Neural cell (in vitro differentiated cells): ENCODE results near the gene TAF6. TPM values are rescaled to one million over a fixed set of nuclear protein-coding genes. Genes with fewer than 3 reads are reported as not detected.

Experiments
- H2AFZ ChIP-seq: fragments of 200-600, 300-800 bp; sonication (generic), shearing (Covaris generic); 2 replicates; pipeline ENCODE4 v1.6.0; 2014; ENCODE audit warnings: low read depth, mild to moderate bottlenecking, antibody characterized with exemption, low read length, moderate library complexity
- H3F3A ChIP-seq: fragments of 200-600 bp; shearing (Covaris generic); 2 replicates; pipeline ENCODE4 v1.6.1; 2016; ENCODE audit warnings: mild to moderate bottlenecking, moderate library complexity, mixed read lengths, antibody characterized with exemption, low read length; ENCODE audit not compliant: insufficient read depth, poor library complexity, severe bottlenecking
- H3K27ac ChIP-seq: fragments of 200-600, 300-800 bp; sonication (generic), shearing (Covaris generic); 2 replicates; pipeline ENCODE4 v1.5.1; 2014; ENCODE audit warnings: mild to moderate bottlenecking, low read length, moderate library complexity
- H3K27me3 ChIP-seq: fragments of 300-800, 200-600 bp; sonication (generic), shearing (Covaris generic); 2 replicates; pipeline ENCODE4 v1.6.0; 2014; ENCODE audit warnings: mild to moderate bottlenecking, low read depth, low read length, moderate library complexity; ENCODE audit not compliant: insufficient read depth
- H3K36me3 ChIP-seq: fragments of 300-800, 200-600 bp; sonication (generic), shearing (Covaris generic); 2 replicates; pipeline ENCODE4 v1.5.1; 2014; ENCODE audit warnings: mild to moderate bottlenecking, antibody characterized with exemption, low read length, moderate library complexity; ENCODE audit not compliant: insufficient read depth
- H3K4me2 ChIP-seq: fragments of 300-800, 200-600 bp; sonication (generic), shearing (Covaris generic); 2 replicates; pipeline ENCODE4 v1.6.0; 2014; ENCODE audit warnings: mild to moderate bottlenecking, low read length
- H3K4me3 ChIP-seq: fragments of 300-800, 200-600 bp; sonication (generic), shearing (Covaris generic); 2 replicates; pipeline ENCODE4 v1.5.1; 2014; ENCODE audit warnings: mild to moderate bottlenecking, low read length, moderate library complexity
- H3K79me2 ChIP-seq: fragments of 200-600 bp; shearing (Covaris generic); replicated peaks from 2 replicates; pipeline ENCODE4 v1.6.0; 2014; ENCODE audit warnings: mild to moderate bottlenecking, low read length, moderate library complexity; ENCODE audit not compliant: insufficient read depth
- H3K9ac ChIP-seq: fragments of 300-800, 200-600 bp; sonication (generic), shearing (Covaris generic); 2 replicates; pipeline ENCODE4 v1.6.1; 2016; ENCODE audit warnings: mild to moderate bottlenecking, low read length, mixed read lengths
- H3K9me2 ChIP-seq: fragments of 200-600 bp; shearing (Covaris generic); 2 replicates; pipeline ENCODE4 v1.6.1; 2016; ENCODE audit warnings: mild to moderate bottlenecking, low read length, mixed read lengths; ENCODE audit not compliant: insufficient read depth
- H3K9me3 ChIP-seq: fragments of 200-600, 300-800 bp; sonication (generic), shearing (Covaris generic); 2 replicates; pipeline ENCODE4 v1.6.1; 2016; ENCODE audit warnings: mild to moderate bottlenecking, mixed run types, low read length, moderate library complexity, mixed read lengths
- H4K20me1 ChIP-seq: fragments of 200-600 bp; shearing (Covaris generic); 2 replicates; pipeline ENCODE4 v1.6.1; 2016; ENCODE audit warnings: mild to moderate bottlenecking, mixed run types; ENCODE audit not compliant: insufficient read depth
- CTCF ChIP-seq: fragments of 450-650 bp; IDR thresholded peaks from 2 replicates; pipeline ENCODE4 v1.5.1; 2014; ENCODE audit warnings: antibody characterized with exemption, mild to moderate bottlenecking, moderate library complexity; ENCODE audit not compliant: poor library complexity, severe bottlenecking
- EP300 ChIP-seq: fragments of 450-650 bp; conservative IDR thresholded peaks from 2 replicates; pipeline ENCODE4 v1.6.1; 2014; ENCODE audit warnings: antibody characterized with exemption, mild to moderate bottlenecking, moderate library complexity; ENCODE audit not compliant: poor library complexity, severe bottlenecking
- EZH2 ChIP-seq: fragments of 200-600, 300-800 bp; shearing (Covaris generic), sonication (generic); IDR thresholded peaks from 2 replicates; pipeline ENCODE4 v1.6.1; 2014; ENCODE audit warnings: antibody characterized with exemption, low read length, borderline replicate concordance, mild to moderate bottlenecking; ENCODE audit not compliant: insufficient read depth, poor library complexity, severe bottlenecking
- MXI1 ChIP-seq: fragments of 450-650 bp; conservative IDR thresholded peaks from 2 replicates; pipeline ENCODE4 v1.6.1; 2014; ENCODE audit warnings: antibody characterized with exemption, mild to moderate bottlenecking; ENCODE audit not compliant: poor library complexity, severe bottlenecking
- POLR2AphosphoS5 ChIP-seq: IDR thresholded peaks from 2 replicates; pipeline ENCODE4 v1.6.1; 2012
- RAD21 ChIP-seq: fragments of 450-650 bp; conservative IDR thresholded peaks from 2 replicates; pipeline ENCODE4 v1.6.1; 2014; ENCODE audit warnings: antibody characterized with exemption, mild to moderate bottlenecking, moderate library complexity
- REST ChIP-seq: IDR thresholded peaks from 2 replicates; pipeline ENCODE4 v1.6.1; 2012; ENCODE audit warnings: borderline replicate concordance
- SMC3 ChIP-seq: fragments of 450-650 bp; conservative IDR thresholded peaks from 2 replicates; pipeline ENCODE4 v1.6.1; 2014; ENCODE audit warnings: antibody characterized with exemption, mild to moderate bottlenecking, moderate library complexity; ENCODE audit not compliant: poor library complexity
- TAF1 ChIP-seq: IDR thresholded peaks from 2 replicates; pipeline ENCODE4 v1.6.1; 2012; ENCODE audit warnings: low read depth
- polyA plus RNA-seq: library from polyadenylated mRNA; depleted of rRNA; stranded (reverse); fragments of >200 nt; gene quantifications from 2 replicates; pipeline ENCODE4 v1.2.3, GENCODE V29; 2014

TAF6 gene
- polyA plus RNA-seq, 1 donor from 2014 or later, result 23.4 TPM

- Histone ChIP-seq H4K20me1 (no peaks in the 10 kb centered on the region), H3K27ac (peak within 1 kb of the TSS; percentile 45), H3K4me2 (peak within 1 kb of the TSS; percentile 65), H3K9me2 (no peaks in the 10 kb centered on the region), H3K9me3 (no peaks in the 10 kb centered on the region), H3K79me2 (no peaks in the 10 kb centered on the region), H3K9ac (peak within 1 kb of the TSS; percentile 78), H3F3A (no peaks in the 10 kb centered on the region), H3K27me3 (no peaks in the 10 kb centered on the region), H3K4me3 (peak within 1 kb of the TSS; percentile 89), H2AFZ (peak within 1 kb of the TSS; percentile 60), H3K36me3 (no peaks in the 10 kb centered on the region)
- TF ChIP-seq SMC3 (peak; percentile 33), MXI1 (peak; percentile 82), REST (no peak), POLR2AphosphoS5 (peak; percentile 68), EP300 (peak; percentile 29), RAD21 (no peak), EZH2 (no peak), CTCF (no peak), TAF1 (peak; percentile 35)
Measured at GRCh38 chr7:100158229-100159098, 39.3 kb upstream of the TAF6 start, which contains the start of gene TRAPPC14. Gene TRAPPC14, minus strand, starts transcription at chr7:100158723. Its CDS starts 224 bp downstream, at chr7:100158499.

- H3K27ac ChIP-seq, result no peak overlapping the region
- peak overlapping the region; percentile 89 for H3K4me3 ChIP-seq
- TF ChIP-seq RAD21, result no peak
- TF ChIP-seq EZH2, result no peak
- TF ChIP-seq POLR2AphosphoS5, result no peak
- no peak for TF ChIP-seq MXI1
- TF ChIP-seq REST, result no peak
- TF ChIP-seq SMC3, result no peak
- no peak for TF ChIP-seq CTCF
- TF ChIP-seq EP300, result no peak
- TF ChIP-seq TAF1, result no peak
- no peaks in the 10 kb centered on the region for H3K9me3 ChIP-seq
- H3F3A ChIP-seq, result no peaks in the 10 kb centered on the region
- no peaks in the 10 kb centered on the region for H3K27me3 ChIP-seq
- H4K20me1 ChIP-seq, result no peaks in the 10 kb centered on the region
- H3K36me3 ChIP-seq, result no peaks in the 10 kb centered on the region
- peak overlapping the region; percentile 78 for H3K9ac ChIP-seq
- H3K4me2 ChIP-seq, result peak overlapping the region; percentile 65
- no peak overlapping the region for H2AFZ ChIP-seq
- H3K9me2 ChIP-seq, result no peaks in the 10 kb centered on the region
- no peaks in the 10 kb centered on the region for H3K79me2 ChIP-seq
Measured at GRCh38 chr7:100157334-100158228, 38.4 kb upstream of the TAF6 start.
